Body of pancreas (tissue), 4 donors: ENCODE data around the gene PRELID2. TPM values are rescaled to one million over a fixed set of nuclear protein-coding genes. Genes with fewer than 3 reads are reported as not detected.
A peak's percentile ranks its signal among the peaks of the same experiment; 100 is the strongest.

Experiments used
- ATAC-seq: fragments of 150-250 bp; one replicate; pipeline ENCODE4 v1.9.1; 2016
- DNase-seq, 4 donors: peaks; one replicate each; pipeline ENCODE4 v3.0.0-alpha.2; 2019
- H3K27ac ChIP-seq, 4 donors: fragments of 200-600 bp; sonication (generic); 1 replicate in 3 of 4; 2 replicates in 1 of 4; pipeline versions ENCODE4 v1.5.1 to v1.6.1; 2016 to 2019; ENCODE audit warnings: mild to moderate bottlenecking in 1 of 4, mixed read lengths in 1 of 4, moderate library complexity in 1 of 4
- H3K27me3 ChIP-seq, 2 donors: fragments of 200-600 bp; sonication (generic); one replicate each; pipeline ENCODE4 v1.6.0; 2016; ENCODE audit warnings: mild to moderate bottlenecking in 1 of 2
- H3K36me3 ChIP-seq, 2 donors: fragments of 200-600 bp; sonication (generic); replicated peaks in 1 of 2; 2 replicates each; pipeline ENCODE4 v1.5.1; 2016; ENCODE audit warnings: low read depth in 2 of 2; ENCODE audit not compliant: insufficient read depth in 1 of 2
- H3K4me1 ChIP-seq: fragments of 200-600 bp; sonication (generic); one replicate; pipeline ENCODE4 v1.6.0; 2016
- H3K4me3 ChIP-seq, 2 donors: fragments of 200-600 bp; sonication (generic); 1 replicate in 1 of 2; 2 replicates in 1 of 2; pipeline ENCODE4 v1.5.1; 2016 to 2019
- H3K9me3 ChIP-seq, 3 donors: fragments of 200-600 bp; sonication (generic); 1 replicate in 2 of 3; 2 replicates in 1 of 3; pipeline ENCODE4 v1.5.1; 2016
- POLR2A ChIP-seq, 3 donors: fragments of 450-650 bp; IDR thresholded peaks; one replicate each; pipeline ENCODE4 v1.6.1; 2016; ENCODE audit warnings: antibody characterized with exemption in 3 of 3, mild to moderate bottlenecking in 2 of 3
- WGBS, 2 donors: methylation state at CpG; one replicate each; pipeline ENCODE4 v1.1.5; 2017; 5-methylcytosine and 5-hydroxymethylcytosine counted together
- intact Hi-C: fragments of 100-400 bp; cut with DNase I; formaldehyde crosslinking; loops from one replicate; pipeline ENCODE4 v1.15.1; 2023
- total RNA-seq, 2 donors: library from RNA; depleted of rRNA; stranded (reverse); fragments of >200 nt; gene quantifications; one replicate each; pipeline ENCODE4 v1.1.0, GENCODE V29; 2016
- TF ChIP-seq, protein P1 (sequence below), 7 experiments: fragments of 450-650 bp in 4 of 7; fragments of 200-600 bp in 3 of 7; sonication (generic) in 3 of 7; IDR thresholded peaks; one replicate each; pipeline ENCODE4 v1.5.1; 2016 to 2019; ENCODE audit warnings: antibody characterized with exemption in 7 of 7

The PRELID2 gene
- total RNA-seq, 2 donors from 2014 or later: 17.1 to 22.4 TPM

GRCh38 chr5:145835848-145836239, 702 bp upstream of the PRELID2 start:
- Histone ChIP-seq H3K27ac (peak overlapping the region; percentile 43 to 91 (median 88)), H3K4me1 (peaks cover 45% of the 10 kb centered on the region), H3K36me3 (no peaks in the 10 kb centered on the region), H3K4me3 (no peak overlapping the region), H3K9me3 (no peaks in the 10 kb centered on the region), H3K27me3 (no peaks in the 10 kb centered on the region)
- WGBS, 2 donors: 34 to 50% methylated on average over 18 of the region's 18 CpGs
- ATAC-seq: no peak
- intact Hi-C loops: no loop called here
- DNase-seq: peak in 1 of 4 donors; percentile 18
- TF ChIP-seq, protein P1, sequence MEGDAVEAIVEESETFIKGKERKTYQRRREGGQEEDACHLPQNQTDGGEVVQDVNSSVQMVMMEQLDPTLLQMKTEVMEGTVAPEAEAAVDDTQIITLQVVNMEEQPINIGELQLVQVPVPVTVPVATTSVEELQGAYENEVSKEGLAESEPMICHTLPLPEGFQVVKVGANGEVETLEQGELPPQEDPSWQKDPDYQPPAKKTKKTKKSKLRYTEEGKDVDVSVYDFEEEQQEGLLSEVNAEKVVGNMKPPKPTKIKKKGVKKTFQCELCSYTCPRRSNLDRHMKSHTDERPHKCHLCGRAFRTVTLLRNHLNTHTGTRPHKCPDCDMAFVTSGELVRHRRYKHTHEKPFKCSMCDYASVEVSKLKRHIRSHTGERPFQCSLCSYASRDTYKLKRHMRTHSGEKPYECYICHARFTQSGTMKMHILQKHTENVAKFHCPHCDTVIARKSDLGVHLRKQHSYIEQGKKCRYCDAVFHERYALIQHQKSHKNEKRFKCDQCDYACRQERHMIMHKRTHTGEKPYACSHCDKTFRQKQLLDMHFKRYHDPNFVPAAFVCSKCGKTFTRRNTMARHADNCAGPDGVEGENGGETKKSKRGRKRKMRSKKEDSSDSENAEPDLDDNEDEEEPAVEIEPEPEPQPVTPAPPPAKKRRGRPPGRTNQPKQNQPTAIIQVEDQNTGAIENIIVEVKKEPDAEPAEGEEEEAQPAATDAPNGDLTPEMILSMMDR (IDR thresholded peaks at IDR 0.05): no peak
- no peak for TF ChIP-seq POLR2A (IDR thresholded peaks at IDR 0.05)

DNA sequence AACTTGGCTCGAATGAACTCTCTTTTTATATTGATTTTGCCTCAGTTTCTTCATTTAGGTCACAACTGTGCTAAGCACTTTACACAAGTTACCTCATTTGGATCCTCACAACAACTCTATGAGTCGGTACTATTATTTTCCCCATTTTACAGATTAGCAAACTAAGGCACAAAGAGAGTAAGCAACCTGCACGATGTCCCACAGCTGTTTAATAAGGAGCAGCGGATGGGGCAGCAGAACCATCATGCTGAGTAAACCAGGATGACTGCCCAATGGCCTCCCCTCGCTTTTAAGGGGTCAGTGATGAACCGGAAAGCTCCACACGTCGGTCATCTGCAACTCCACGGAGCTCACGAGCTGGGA, 607 bp downstream of the PRELID2 start:
- peak overlapping the region; percentile 65 to 90 for H3K4me3 ChIP-seq
- no peaks in the 10 kb centered on the region for H3K36me3 ChIP-seq
- H3K27me3 ChIP-seq: no peaks in the 10 kb centered on the region
- DNase-seq (peak in 2 of 4 donors; percentile 6 to 10), ATAC-seq (no peak)
- H3K4me1 ChIP-seq: peaks cover 58% of the 10 kb centered on the region
- no peak for TF ChIP-seq POLR2A (IDR thresholded peaks at IDR 0.05)
- TF ChIP-seq, protein P1 (IDR thresholded peaks at IDR 0.05): no peak
- peak overlapping the region in 3 of 4 donors; percentile 87 to 91 (median 89) for H3K27ac ChIP-seq
- 11 to 12% methylated on average over 10 of the region's 10 CpGs for WGBS, 2 donors
- intact Hi-C loops: no loop called here
- H3K9me3 ChIP-seq: no peaks in the 10 kb centered on the region

GRCh38 chr5:145833631-145834200, 1.4 kb downstream of the PRELID2 start:
- H3K4me3 ChIP-seq: no peak overlapping the region
- WGBS, 2 donors: 45 to 48% methylated on average over 10 of the region's 10 CpGs
- TF ChIP-seq, protein P1 (IDR thresholded peaks at IDR 0.05): no peak
- TF ChIP-seq POLR2A (IDR thresholded peaks at IDR 0.05): no peak

GRCh38 chr5:145830594-145830993, 4.5 kb downstream of the PRELID2 start:
- intact Hi-C loops: no loop called here
- DNase-seq (no peak), ATAC-seq (no peak)
- H3K4me1 ChIP-seq: peaks cover 58% of the 10 kb centered on the region
- WGBS, 2 donors: 21 to 43% methylated on average over 1 of the region's 1 CpG
- TF ChIP-seq, protein P1 (IDR thresholded peaks at IDR 0.05): no peak
- TF ChIP-seq POLR2A (IDR thresholded peaks at IDR 0.05): no peak
- H3K27ac ChIP-seq: no peak overlapping the region
- no peaks in the 10 kb centered on the region for H3K36me3 ChIP-seq
- H3K27me3 ChIP-seq: no peaks in the 10 kb centered on the region
- H3K9me3 ChIP-seq: no peaks in the 10 kb centered on the region
- H3K4me3 ChIP-seq: no peak overlapping the region

More at GRCh38 chr5:145833631-145834200, 1.4 kb downstream of the PRELID2 start:
- Histone ChIP-seq H3K27ac (no peak overlapping the region), H3K27me3 (no peaks in the 10 kb centered on the region), H3K4me1 (peaks cover 63% of the 10 kb centered on the region), H3K9me3 (no peaks in the 10 kb centered on the region), H3K36me3 (no peaks in the 10 kb centered on the region)
- intact Hi-C loops: no loop called here
- no peak for ATAC-seq
- no peak for DNase-seq

GRCh38 chr5:145829708-145830361, 5.3 kb downstream of the PRELID2 start:
- Histone ChIP-seq H3K27ac (peak overlapping the region in 1 of 4 donors; percentile 45), H3K27me3 (no peaks in the 10 kb centered on the region), H3K36me3 (no peaks in the 10 kb centered on the region), H3K9me3 (no peaks in the 10 kb centered on the region), H3K4me1 (peaks cover 57% of the 10 kb centered on the region), H3K4me3 (no peak overlapping the region)
- TF ChIP-seq, protein P1 (IDR thresholded peaks at IDR 0.05): no peak
- no peak for TF ChIP-seq POLR2A (IDR thresholded peaks at IDR 0.05)
- ATAC-seq: peak; percentile 47
- intact Hi-C loops: no loop called here
- peak; percentile 38 to 66 (median 52) for DNase-seq
